Activated CD4-positive, alpha-beta T cell treated with anti-CD3 and anti-CD28 coated beads, Interleukin-2, amount 10 ng/mL, durations not matched to agents 7 days and 5 days (primary cell): Measurements from ENCODE around the gene UBLCP1. TPM values are rescaled to one million over a fixed set of nuclear protein-coding genes. Genes with fewer than 3 reads are reported as not detected.

Experiments used
- CTCF ChIA-PET: fragments of 350-600 bp; sonication (Branson Sonifier 250); formaldehyde crosslinking; loops from one replicate; lab custom pipeline; 2021; ENCODE audit warnings: antibody characterized with exemption; lab: Charles Lee
- POLR2A ChIA-PET: fragments of 350-600 bp; sonication (Branson Sonifier 250); formaldehyde crosslinking; loops from one replicate; lab custom pipeline; 2021; ENCODE audit warnings: antibody characterized with exemption; lab: Charles Lee
- DNase-seq: peaks from one replicate; pipeline ENCODE4 v3.0.0-alpha.2; 2020
- H3K27ac Mint-ChIP-seq: one replicate; pipeline ENCODE4 v1.8.0; 2021; ENCODE audit warnings: mild to moderate bottlenecking, moderate library complexity, mixed read lengths
- H3K27me3 Mint-ChIP-seq: one replicate; pipeline ENCODE4 v1.8.0; 2021; ENCODE audit warnings: mixed read lengths
- H3K36me3 Mint-ChIP-seq: one replicate; pipeline ENCODE4 v1.8.0; 2021; ENCODE audit warnings: low read depth, mixed read lengths
- H3K4me1 Mint-ChIP-seq: one replicate; pipeline ENCODE4 v1.8.0; 2021; ENCODE audit warnings: mixed read lengths
- H3K4me3 Mint-ChIP-seq: one replicate; pipeline ENCODE4 v1.8.0; 2021; ENCODE audit warnings: mild to moderate bottlenecking, moderate library complexity, mixed read lengths
- H3K9me3 Mint-ChIP-seq: one replicate; pipeline ENCODE4 v1.8.0; 2021; ENCODE audit warnings: mixed read lengths
- total RNA-seq, 2 experiments: library from RNA; stranded (reverse); gene quantifications; one replicate each; pipeline ENCODE4 v1.2.3, GENCODE V29; 2021

The UBLCP1 gene
- total RNA-seq, 2 experiments from 2014 or later, result 29.2 to 32.2 TPM

GRCh38 chr5:159319832-159320231, 56.7 kb downstream of the UBLCP1 start:
- no peaks in the 10 kb centered on the region for H3K4me1 Mint-ChIP-seq
- H3K4me3 Mint-ChIP-seq, result no peak overlapping the region
- no peaks in the 10 kb centered on the region for H3K9me3 Mint-ChIP-seq
- no peaks in the 10 kb centered on the region for H3K36me3 Mint-ChIP-seq
- no peak overlapping the region for H3K27ac Mint-ChIP-seq
- ChIA-PET CTCF (no interaction called here), POLR2A (no interaction called here)
- peaks cover 18% of the 10 kb centered on the region for H3K27me3 Mint-ChIP-seq
- DNase-seq, result no peak

- H3K9me3 Mint-ChIP-seq, result no peaks in the 10 kb centered on the region
- CTCF ChIA-PET, result no interaction called here
- POLR2A ChIA-PET, result no interaction called here
- peaks cover 25% of the 10 kb centered on the region for H3K27me3 Mint-ChIP-seq
- no peaks in the 10 kb centered on the region for H3K4me1 Mint-ChIP-seq
- H3K4me3 Mint-ChIP-seq, result no peak overlapping the region
- DNase-seq, result no peak
- H3K36me3 Mint-ChIP-seq, result no peaks in the 10 kb centered on the region
- no peak overlapping the region for H3K27ac Mint-ChIP-seq
Observed at GRCh38 chr5:159322180-159322579, 59.1 kb downstream of the UBLCP1 start.

- no peak for DNase-seq
- no peaks in the 10 kb centered on the region for H3K4me1 Mint-ChIP-seq
- no peak overlapping the region for H3K27ac Mint-ChIP-seq
- no peaks in the 10 kb centered on the region for H3K36me3 Mint-ChIP-seq
- CTCF ChIA-PET, result interaction anchor here (0.6 to 2.5 kb wide), 4 partner anchors 11 to 1012 kb away, joined by 4 to 10 read pairs (median 4); no protein-coding TSS in a partner anchor
- POLR2A ChIA-PET, result no interaction called here
- peaks cover 23% of the 10 kb centered on the region for H3K27me3 Mint-ChIP-seq
- no peaks in the 10 kb centered on the region for H3K9me3 Mint-ChIP-seq
- H3K4me3 Mint-ChIP-seq, result no peak overlapping the region
Observed at GRCh38 chr5:159324102-159324755, 61.1 kb downstream of the UBLCP1 start.

GRCh38 chr5:159324986-159325385, 61.9 kb downstream of the UBLCP1 start:
- H3K4me1 Mint-ChIP-seq, result peaks cover 2% of the 10 kb centered on the region
- H3K27ac Mint-ChIP-seq, result no peak overlapping the region
- POLR2A ChIA-PET, result interaction anchor here (0.7 kb wide), 1 partner anchor 74 kb away, joined by 3 read pairs; no protein-coding TSS in a partner anchor
- no peak for DNase-seq
- no peaks in the 10 kb centered on the region for H3K9me3 Mint-ChIP-seq
- H3K36me3 Mint-ChIP-seq, result no peaks in the 10 kb centered on the region
- CTCF ChIA-PET, result interaction anchor here (0.7 to 2.5 kb wide), 5 partner anchors 8 to 451 kb away, joined by 3 to 10 read pairs (median 4); no protein-coding TSS in a partner anchor
- peaks cover 26% of the 10 kb centered on the region for H3K27me3 Mint-ChIP-seq
- no peak overlapping the region for H3K4me3 Mint-ChIP-seq

GRCh38 chr5:159330131-159330800, 67.2 kb downstream of the UBLCP1 start, which contains the start of gene IL12B:
TSS of gene IL12B (minus strand) at chr5:159330487. CDS start at chr5:159326782, 3,705 bp downstream.
- CTCF ChIA-PET, result no interaction called here
- POLR2A ChIA-PET, result no interaction called here
- peak within 1 kb of the TSS; percentile 82 for H3K27ac Mint-ChIP-seq

GRCh38 chr5:159331093-159331973, 68.2 kb downstream of the UBLCP1 start:
- ChIA-PET CTCF (interaction anchor here (1.0 to 1.3 kb wide), 3 partner anchors 9 to 78 kb away, joined by 3 to 8 read pairs (median 3); no protein-coding TSS in a partner anchor), POLR2A (no interaction called here)
- H3K27ac Mint-ChIP-seq, result peak overlapping the region; percentile 82
- H3K9me3 Mint-ChIP-seq, result no peaks in the 10 kb centered on the region
- DNase-seq, result peak; percentile 73
- H3K4me3 Mint-ChIP-seq, result peak overlapping the region; percentile 65
- peaks cover 8% of the 10 kb centered on the region for H3K36me3 Mint-ChIP-seq
- H3K27me3 Mint-ChIP-seq, result peaks cover 14% of the 10 kb centered on the region
- H3K4me1 Mint-ChIP-seq, result peaks cover 37% of the 10 kb centered on the region

More at GRCh38 chr5:159330131-159330800, 67.2 kb downstream of the UBLCP1 start, which contains the start of gene IL12B:
- peaks cover 7% of the 10 kb centered on the region for H3K36me3 Mint-ChIP-seq
- peak within 1 kb of the TSS; percentile 65 for H3K4me3 Mint-ChIP-seq
- H3K4me1 Mint-ChIP-seq, result peaks cover 30% of the 10 kb centered on the region
- DNase-seq, result no peak
- H3K27me3 Mint-ChIP-seq, result peaks cover 16% of the 10 kb centered on the region
- H3K9me3 Mint-ChIP-seq, result no peaks in the 10 kb centered on the region

- Mint-ChIP-seq H3K9me3 (no peaks in the 10 kb centered on the region), H3K36me3 (peaks cover 13% of the 10 kb centered on the region), H3K4me1 (peaks cover 53% of the 10 kb centered on the region), H3K4me3 (no peak overlapping the region), H3K27ac (no peak overlapping the region), H3K27me3 (peaks cover 11% of the 10 kb centered on the region)
- ChIA-PET POLR2A (interaction anchor here (0.6 kb wide), 1 partner anchor 69 kb away, joined by 5 read pairs; no protein-coding TSS in a partner anchor), CTCF (interaction anchor here (0.7 to 1.3 kb wide), 3 partner anchors 8 to 637 kb away, joined by 3 to 4 read pairs (median 3); no protein-coding TSS in a partner anchor)
- no peak for DNase-seq
Observed at GRCh38 chr5:159332800-159333544, 69.9 kb downstream of the UBLCP1 start.

GRCh38 chr5:159333545-159333925, 70.4 kb downstream of the UBLCP1 start:
- H3K27ac Mint-ChIP-seq, result no peak overlapping the region
- no peaks in the 10 kb centered on the region for H3K9me3 Mint-ChIP-seq
- peaks cover 11% of the 10 kb centered on the region for H3K27me3 Mint-ChIP-seq
- H3K4me3 Mint-ChIP-seq, result no peak overlapping the region
- DNase-seq, result no peak
- ChIA-PET CTCF (interaction anchor here (1.1 to 2.0 kb wide), 2 partner anchors 8 to 16 kb away, joined by 3 to 4 read pairs; no protein-coding TSS in a partner anchor), POLR2A (no interaction called here)
- H3K4me1 Mint-ChIP-seq, result peaks cover 59% of the 10 kb centered on the region
- peaks cover 18% of the 10 kb centered on the region for H3K36me3 Mint-ChIP-seq

Other genes starting within 250 kb of the UBLCP1 start
- gene EBF1, start 163.4 kb upstream of the UBLCP1 start, total RNA-seq, result under 1 TPM; 0.21 to 0.64 TPM
- gene RNF145, start 53.7 kb upstream of the UBLCP1 start, total RNA-seq, result 100 to 1,000 TPM; 133 to 145 TPM
- not detected for gene IL12B, start 67.2 kb downstream of the UBLCP1 start, total RNA-seq